Activated B cell treated with CpG ODN at 0.5 μM for 24 hours (primary cell): ENCODE results near the gene NEGR1. TPM values are rescaled to one million over a fixed set of nuclear protein-coding genes. Genes with fewer than 3 reads are reported as not detected.

Source experiments
- ATAC-seq: fragments of 200-7000 bp; cut with Tn5 transposase; one replicate; pipeline ENCODE4 v1.10.0; 2021; ENCODE audit warnings: low read depth, mild to moderate bottlenecking, moderate library complexity
- CTCF ChIA-PET: fragments of 350-600 bp; sonication (Branson Sonifier 250); formaldehyde crosslinking; loops from one replicate; lab custom pipeline; 2021; ENCODE audit warnings: antibody characterized with exemption; lab: Charles Lee
- POLR2A ChIA-PET: fragments of 350-600 bp; sonication (Branson Sonifier 250); formaldehyde crosslinking; loops from one replicate; lab custom pipeline; 2021; ENCODE audit warnings: antibody characterized with exemption; lab: Charles Lee
- DNase-seq: peaks from one replicate; pipeline ENCODE4 v3.0.0; 2022
- H3K27ac Mint-ChIP-seq: one replicate; pipeline ENCODE4 v1.8.0; 2020; ENCODE audit warnings: mixed read lengths
- H3K27me3 Mint-ChIP-seq: one replicate; pipeline ENCODE4 v1.8.0; 2021; ENCODE audit warnings: mixed read lengths
- H3K36me3 Mint-ChIP-seq: one replicate; pipeline ENCODE4 v1.8.0; 2021; ENCODE audit warnings: low read depth, mixed read lengths
- H3K4me1 Mint-ChIP-seq: one replicate; pipeline ENCODE4 v1.8.0; 2021; ENCODE audit warnings: mixed read lengths
- H3K4me3 Mint-ChIP-seq: one replicate; pipeline ENCODE4 v1.8.0; 2020; ENCODE audit warnings: mild to moderate bottlenecking, mixed read lengths
- H3K9me3 Mint-ChIP-seq: one replicate; pipeline ENCODE4 v1.8.0; 2020; ENCODE audit warnings: mixed read lengths
- intact Hi-C: fragments of 100-400 bp; cut with micrococcal nuclease; formaldehyde crosslinking; loops from one replicate; pipeline ENCODE4 v1.15.1; 2024
- total RNA-seq: library from RNA; stranded (reverse); gene quantifications from 2 replicates; pipeline ENCODE4 v1.2.3, GENCODE V29; 2022
- TF ChIP-seq, protein P1 (sequence below): fragments of 200-600 bp; IDR thresholded peaks from one replicate; pipeline ENCODE4 v1.8.0; 2022; ENCODE audit warnings: antibody characterized with exemption, mild to moderate bottlenecking

NEGR1 gene
- total RNA-seq, 1 donor from 2014 or later: not detected

DNA sequence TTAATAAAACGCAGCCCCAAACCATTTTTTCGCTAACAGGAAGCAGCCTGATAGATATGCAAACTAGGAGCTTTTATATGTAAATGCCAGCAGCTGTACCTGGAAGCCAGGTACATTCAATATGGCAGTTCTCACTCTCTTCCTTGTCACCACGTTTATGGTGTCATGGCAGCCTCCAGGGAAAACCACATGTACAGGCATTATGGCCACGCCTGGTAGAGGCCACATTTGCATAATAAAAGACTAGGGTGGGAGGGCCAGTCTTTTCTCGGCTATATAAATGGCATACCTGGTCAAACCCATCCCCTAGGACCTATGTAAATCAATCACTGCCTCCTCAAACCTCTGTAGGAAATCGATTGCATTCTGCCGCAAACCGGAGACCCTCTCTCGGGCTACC, 247.5 kb downstream of the NEGR1 start:
- Mint-ChIP-seq H3K4me1 (no peaks in the 10 kb centered on the region), H3K9me3 (no peaks in the 10 kb centered on the region), H3K36me3 (no peaks in the 10 kb centered on the region), H3K27me3 (no peaks in the 10 kb centered on the region), H3K4me3 (no peak overlapping the region), H3K27ac (no peak overlapping the region)
- CTCF ChIA-PET: no interaction called here
- TF ChIP-seq, protein P1, sequence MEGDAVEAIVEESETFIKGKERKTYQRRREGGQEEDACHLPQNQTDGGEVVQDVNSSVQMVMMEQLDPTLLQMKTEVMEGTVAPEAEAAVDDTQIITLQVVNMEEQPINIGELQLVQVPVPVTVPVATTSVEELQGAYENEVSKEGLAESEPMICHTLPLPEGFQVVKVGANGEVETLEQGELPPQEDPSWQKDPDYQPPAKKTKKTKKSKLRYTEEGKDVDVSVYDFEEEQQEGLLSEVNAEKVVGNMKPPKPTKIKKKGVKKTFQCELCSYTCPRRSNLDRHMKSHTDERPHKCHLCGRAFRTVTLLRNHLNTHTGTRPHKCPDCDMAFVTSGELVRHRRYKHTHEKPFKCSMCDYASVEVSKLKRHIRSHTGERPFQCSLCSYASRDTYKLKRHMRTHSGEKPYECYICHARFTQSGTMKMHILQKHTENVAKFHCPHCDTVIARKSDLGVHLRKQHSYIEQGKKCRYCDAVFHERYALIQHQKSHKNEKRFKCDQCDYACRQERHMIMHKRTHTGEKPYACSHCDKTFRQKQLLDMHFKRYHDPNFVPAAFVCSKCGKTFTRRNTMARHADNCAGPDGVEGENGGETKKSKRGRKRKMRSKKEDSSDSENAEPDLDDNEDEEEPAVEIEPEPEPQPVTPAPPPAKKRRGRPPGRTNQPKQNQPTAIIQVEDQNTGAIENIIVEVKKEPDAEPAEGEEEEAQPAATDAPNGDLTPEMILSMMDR: no peak
- ATAC-seq (no peak), DNase-seq (no peak)
- POLR2A ChIA-PET: no interaction called here
- intact Hi-C loops: loop anchor here (5.0 kb wide), 1 partner anchor 943 kb away; no protein-coding TSS in a partner anchor

DNA sequence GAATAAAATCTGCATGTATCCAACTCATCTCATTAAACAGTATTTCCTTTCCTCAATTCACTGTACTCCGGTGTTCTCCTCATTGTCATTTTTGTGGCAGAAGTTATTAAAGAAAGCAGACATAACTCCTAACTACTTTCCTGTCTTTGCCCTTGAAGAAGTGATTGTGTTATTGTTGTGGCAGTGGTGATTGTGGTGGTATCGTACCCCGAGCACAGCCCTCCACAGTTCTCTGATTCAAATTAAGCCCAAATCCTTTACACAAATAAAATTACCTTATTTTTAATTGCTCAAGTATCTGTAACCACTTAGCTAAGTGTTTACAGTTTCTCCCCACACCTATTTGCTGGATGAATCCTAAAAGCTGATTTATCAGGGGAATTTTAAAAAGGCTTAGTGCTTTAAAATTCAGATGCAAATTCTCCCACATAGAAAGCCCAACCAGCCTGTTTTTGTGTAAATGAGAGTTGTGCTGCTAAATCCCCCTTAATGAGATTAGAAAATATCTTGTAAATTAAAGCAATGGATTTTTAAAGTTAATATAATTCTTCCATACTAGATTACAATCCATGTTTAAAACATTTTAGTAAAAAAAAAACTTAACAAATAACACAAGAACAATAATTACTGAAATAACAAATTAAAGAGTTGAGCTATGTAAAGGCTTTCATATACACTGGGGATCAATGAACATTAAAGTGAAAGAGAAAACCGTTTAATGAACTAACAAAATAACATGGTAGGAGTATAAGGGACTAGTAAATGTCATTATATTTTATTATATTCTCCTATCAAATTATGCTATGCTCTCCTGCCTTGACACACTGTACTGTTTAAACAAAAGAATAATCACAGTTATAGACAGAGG, 259.0 kb downstream of the NEGR1 start:
- Mint-ChIP-seq H3K4me1 (no peaks in the 10 kb centered on the region), H3K9me3 (no peaks in the 10 kb centered on the region), H3K4me3 (no peak overlapping the region), H3K27me3 (no peaks in the 10 kb centered on the region), H3K36me3 (no peaks in the 10 kb centered on the region), H3K27ac (no peak overlapping the region)
- TF ChIP-seq, protein P1: no peak
- no peak for ATAC-seq
- no peak for DNase-seq
- ChIA-PET CTCF (no interaction called here), POLR2A (no interaction called here)
- intact Hi-C loops: no loop called here

DNA sequence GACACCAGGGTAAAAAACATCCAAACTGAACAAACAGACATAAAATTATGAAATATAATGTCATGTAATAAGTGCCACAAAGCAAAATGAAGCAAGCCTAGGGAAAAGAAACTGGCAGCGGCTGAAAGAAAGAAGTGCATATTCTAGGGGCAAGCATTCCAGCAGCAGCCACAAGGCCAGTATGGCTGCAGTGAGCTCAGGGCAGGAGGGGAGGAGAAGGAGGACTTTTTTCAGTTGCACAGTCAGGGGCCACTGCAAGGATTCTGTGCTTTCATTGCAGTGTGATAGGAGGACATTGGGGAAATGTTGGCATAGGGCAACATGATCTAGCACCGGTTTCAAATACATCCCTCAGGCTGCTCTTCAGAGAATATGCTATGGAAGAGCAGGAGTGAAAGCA, 263.8 kb downstream of the NEGR1 start:
- intact Hi-C loops: no loop called here
- ChIA-PET CTCF (no interaction called here), POLR2A (no interaction called here)
- DNase-seq (no peak), ATAC-seq (no peak)
- H3K4me3 Mint-ChIP-seq: no peak overlapping the region
- TF ChIP-seq, protein P1: no peak
- H3K9me3 Mint-ChIP-seq: no peaks in the 10 kb centered on the region
- no peaks in the 10 kb centered on the region for H3K27me3 Mint-ChIP-seq
- H3K36me3 Mint-ChIP-seq: no peaks in the 10 kb centered on the region
- H3K27ac Mint-ChIP-seq: no peak overlapping the region
- H3K4me1 Mint-ChIP-seq: no peaks in the 10 kb centered on the region

DNA sequence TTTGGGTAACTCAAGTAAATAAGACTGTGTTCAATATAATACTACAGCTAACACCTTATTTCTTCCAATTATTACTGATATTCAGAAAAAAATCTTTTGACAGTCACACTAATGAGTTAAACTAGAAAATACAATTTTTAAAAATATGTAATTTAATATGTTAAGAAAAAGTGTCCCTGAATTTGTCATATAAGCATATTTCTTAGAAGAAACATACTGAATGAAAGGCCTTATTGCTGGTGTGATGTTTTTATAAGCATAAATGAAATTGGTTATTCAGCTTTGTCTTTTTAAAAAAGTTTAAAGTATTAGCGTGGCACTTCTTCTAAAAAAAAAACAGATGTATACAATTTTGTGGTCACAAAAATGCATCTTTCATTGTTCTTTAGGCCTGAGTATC, 267.3 kb downstream of the NEGR1 start:
- intact Hi-C loops: no loop called here
- TF ChIP-seq, protein P1: no peak
- H3K36me3 Mint-ChIP-seq: no peaks in the 10 kb centered on the region
- DNase-seq: no peak
- CTCF ChIA-PET: no interaction called here
- H3K27ac Mint-ChIP-seq: no peak overlapping the region
- no peaks in the 10 kb centered on the region for H3K27me3 Mint-ChIP-seq
- no peaks in the 10 kb centered on the region for H3K9me3 Mint-ChIP-seq
- no peak overlapping the region for H3K4me3 Mint-ChIP-seq
- ATAC-seq: no peak
- H3K4me1 Mint-ChIP-seq: no peaks in the 10 kb centered on the region
- POLR2A ChIA-PET: no interaction called here

DNA sequence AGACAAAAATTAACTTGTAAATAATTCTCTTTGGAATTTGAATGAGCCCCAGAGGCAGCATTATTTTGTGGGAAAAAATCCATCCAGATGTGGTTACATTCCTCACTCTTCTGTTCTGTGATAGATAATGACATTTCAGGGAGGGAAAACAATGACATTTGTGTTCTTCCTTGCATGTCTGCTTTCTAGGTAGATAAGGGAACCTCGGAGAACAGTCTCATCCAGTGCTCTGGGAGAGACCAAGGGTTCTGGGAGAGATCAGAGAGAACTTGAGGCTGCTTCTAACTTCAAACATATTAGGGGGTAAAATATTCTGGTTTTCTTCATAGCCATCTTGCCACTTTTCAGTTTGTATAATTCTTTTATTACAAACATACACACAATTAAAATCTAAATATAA, 269.2 kb downstream of the NEGR1 start:
- CTCF ChIA-PET: no interaction called here
- Mint-ChIP-seq H3K27ac (no peak overlapping the region), H3K9me3 (no peaks in the 10 kb centered on the region), H3K27me3 (no peaks in the 10 kb centered on the region), H3K4me3 (no peak overlapping the region), H3K36me3 (no peaks in the 10 kb centered on the region), H3K4me1 (no peaks in the 10 kb centered on the region)
- POLR2A ChIA-PET: no interaction called here
- TF ChIP-seq, protein P1: no peak
- intact Hi-C loops: no loop called here
- ATAC-seq: no peak
- DNase-seq: no peak
